PFSK-1 (cell line): ENCODE measurements around the gene CCNL2.

Source experiments
- FOXP2 ChIP-seq: optimal IDR thresholded peaks from 2 replicates; pipeline ENCODE3; 2011; ENCODE audit warnings: borderline replicate concordance, control low read depth, inconsistent platforms; ENCODE audit not compliant: insufficient read depth; ENCODE audit errors: extremely low read length, extremely low read depth
- POLR2AphosphoS5 ChIP-seq: IDR thresholded peaks from 2 replicates; pipeline ENCODE4 v1.6.1; 2012; ENCODE audit warnings: low read depth, mild to moderate bottlenecking, control low read depth, low read length, moderate library complexity
- REST ChIP-seq, 2 experiments: IDR thresholded peaks; 2 replicates each; pipeline versions ENCODE4 v1.6.1 to v1.8.0; 2011 to 2012; ENCODE audit warnings: low read depth in 2 of 2, low read length in 2 of 2, control low read depth in 1 of 2, inconsistent platforms in 1 of 2, mild to moderate bottlenecking in 1 of 2, moderate library complexity in 1 of 2; ENCODE audit not compliant: insufficient read depth in 1 of 2
- SIN3A ChIP-seq: IDR thresholded peaks from 2 replicates; pipeline ENCODE4 v1.6.1; 2012; ENCODE audit warnings: mild to moderate bottlenecking, low read length, moderate library complexity, borderline replicate concordance; ENCODE audit not compliant: insufficient read depth
- TAF1 ChIP-seq: IDR thresholded peaks from 2 replicates; pipeline ENCODE4 v1.6.1; 2012; ENCODE audit warnings: low read length, control low read depth, borderline replicate concordance; ENCODE audit not compliant: insufficient read depth

Gene CCNL2

GRCh38 chr1:1349256-1350012, 49.7 kb downstream of the CCNL2 start, which contains the start of gene DVL1:
DVL1 (minus strand) TSS chr1:1349418; CDS start chr1:1349065, 353 bp downstream.
- TF ChIP-seq POLR2AphosphoS5 (no peak), REST (IDR thresholded peaks at IDR 0.05; ENCODE audit: insufficient read depth in 1 of 2, low read depth in 2 of 2, low read length in 2 of 2) (no peak), FOXP2 (no peak), TAF1 (no peak), SIN3A (no peak)

GRCh38 chr1:1348420-1349255, 50.5 kb downstream of the CCNL2 start:
- no peak for TF ChIP-seq REST (IDR thresholded peaks at IDR 0.05; ENCODE audit: insufficient read depth in 1 of 2, low read depth in 2 of 2, low read length in 2 of 2)
- TF ChIP-seq TAF1, result no peak
- TF ChIP-seq SIN3A, result no peak
- TF ChIP-seq POLR2AphosphoS5, result no peak
- TF ChIP-seq FOXP2, result no peak

GRCh38 chr1:1347663-1348419, 51.3 kb downstream of the CCNL2 start:
- TF ChIP-seq POLR2AphosphoS5, result no peak
- no peak for TF ChIP-seq REST (IDR thresholded peaks at IDR 0.05; ENCODE audit: insufficient read depth in 1 of 2, low read depth in 2 of 2, low read length in 2 of 2)

- no peak for TF ChIP-seq POLR2AphosphoS5
- no peak for TF ChIP-seq SIN3A
These were observed 52.0 kb downstream of the CCNL2 start for GRCh38 chr1:1347026-1347595.

GRCh38 chr1:1346501-1346890, 52.6 kb downstream of the CCNL2 start:
- no peak for TF ChIP-seq POLR2AphosphoS5
- TF ChIP-seq TAF1, result no peak
- TF ChIP-seq FOXP2, result no peak
- no peak for TF ChIP-seq REST (IDR thresholded peaks at IDR 0.05; ENCODE audit: insufficient read depth in 1 of 2, low read depth in 2 of 2, low read length in 2 of 2)
